HepG2 (cell line): ENCODE measurements around the gene STXBP2.
A peak's percentile ranks its signal among the peaks of the same experiment; 100 is the strongest.

Experiments
- CTCF ChIP-seq: sonication (generic); formaldehyde crosslinking; IDR thresholded peaks from 2 replicates; pipeline ENCODE4 v1.5.0; 2020; ENCODE audit warnings: mild to moderate bottlenecking, missing genetic modification reagents, moderate library complexity
- TBP ChIP-seq: sonication (generic); formaldehyde crosslinking; IDR thresholded peaks from 2 replicates; pipeline ENCODE4 v1.5.0; 2020; ENCODE audit warnings: missing genetic modification reagents
- TCF7 ChIP-seq: sonication (generic); IDR thresholded peaks from 2 replicates; pipeline ENCODE4 v1.6.1; 2016; ENCODE audit warnings: antibody characterized with exemption, low read depth
- ZBTB4 ChIP-seq: sonication (generic); formaldehyde crosslinking; IDR thresholded peaks from 2 replicates; pipeline ENCODE4 v1.4.0; 2020; ENCODE audit warnings: missing genetic modification reagents, mild to moderate bottlenecking, borderline replicate concordance
- ZFX ChIP-seq: sonication (generic); formaldehyde crosslinking; IDR thresholded peaks from 2 replicates; pipeline ENCODE4 v1.4.0; 2020; ENCODE audit warnings: mild to moderate bottlenecking, low read depth, missing genetic modification reagents, moderate library complexity
- ZMAT5 ChIP-seq: sonication (generic); formaldehyde crosslinking; IDR thresholded peaks from 2 replicates; pipeline ENCODE4 v1.5.0; 2020; ENCODE audit warnings: mild to moderate bottlenecking, low read depth, missing genetic modification reagents, borderline replicate concordance

GRCh38 chr19:7597689-7598088 lies 39.2 kb upstream of the STXBP2 start:
- TF ChIP-seq ZBTB4 (CRISPR knock-in tag) (no peak), TCF7 (no peak), TBP (no peak), CTCF (CRISPR knock-in tag) (peak; percentile 40), ZMAT5 (CRISPR knock-in tag) (no peak), ZFX (CRISPR knock-in tag) (no peak)
